GM18868 (cell line): ENCODE data around the gene PRDM4.
"Not testable (repeated sequence)": the region's sequence is repeated elsewhere in the genome, so short reads cannot be mapped to it uniquely, and the experiment has no call there.

ENCODE experiments used
- ATAC-seq: cut with Tn5 transposase; IDR thresholded peaks from one replicate; pipeline ENCODE4 v1.9.1; 2021; ENCODE audit warnings: mild to moderate bottlenecking, moderate library complexity; ENCODE audit not compliant: unreplicated experiment

The PRDM4 gene

DNA sequence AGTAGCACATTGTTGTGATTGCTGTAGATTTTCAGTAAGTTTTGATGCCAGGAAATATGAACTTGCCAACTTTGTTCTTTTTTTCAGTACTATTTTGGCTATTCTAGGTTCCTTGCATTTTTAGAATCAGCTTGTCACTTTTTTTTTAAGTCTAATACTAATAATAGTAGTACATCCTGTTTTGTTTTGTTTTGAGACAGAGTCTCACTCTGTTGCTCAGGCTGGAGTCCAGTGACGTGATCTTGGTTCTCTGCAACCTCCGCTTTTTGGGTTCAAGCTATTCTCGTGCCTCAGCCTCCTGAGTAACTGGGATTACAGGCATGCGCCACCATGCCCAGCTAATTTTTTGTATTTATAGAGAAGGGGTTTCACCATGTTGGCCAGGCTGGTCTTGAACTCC is 58.8 kb downstream of the PRDM4 start:
- ATAC-seq = no peak

DNA sequence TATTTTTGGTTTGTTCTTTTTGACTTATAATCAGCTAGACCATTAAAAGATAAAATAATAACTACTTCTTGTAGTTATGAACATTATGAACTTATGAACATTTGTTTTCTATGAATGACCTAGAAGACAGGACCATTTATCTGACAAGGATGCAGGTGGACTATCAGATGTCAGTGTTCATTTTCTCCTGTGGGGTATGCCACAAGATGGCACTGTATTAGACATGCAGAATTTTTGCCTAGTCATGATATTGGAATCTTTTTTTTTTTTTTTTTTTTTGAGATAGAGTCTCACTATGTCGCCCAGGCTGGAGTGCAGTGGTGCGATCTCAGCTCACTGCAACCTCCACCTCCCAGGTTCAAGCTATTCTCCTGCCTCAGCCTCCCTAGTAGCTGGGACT is 65.2 kb downstream of the PRDM4 start:
- not testable (repeated sequence) for ATAC-seq

DNA sequence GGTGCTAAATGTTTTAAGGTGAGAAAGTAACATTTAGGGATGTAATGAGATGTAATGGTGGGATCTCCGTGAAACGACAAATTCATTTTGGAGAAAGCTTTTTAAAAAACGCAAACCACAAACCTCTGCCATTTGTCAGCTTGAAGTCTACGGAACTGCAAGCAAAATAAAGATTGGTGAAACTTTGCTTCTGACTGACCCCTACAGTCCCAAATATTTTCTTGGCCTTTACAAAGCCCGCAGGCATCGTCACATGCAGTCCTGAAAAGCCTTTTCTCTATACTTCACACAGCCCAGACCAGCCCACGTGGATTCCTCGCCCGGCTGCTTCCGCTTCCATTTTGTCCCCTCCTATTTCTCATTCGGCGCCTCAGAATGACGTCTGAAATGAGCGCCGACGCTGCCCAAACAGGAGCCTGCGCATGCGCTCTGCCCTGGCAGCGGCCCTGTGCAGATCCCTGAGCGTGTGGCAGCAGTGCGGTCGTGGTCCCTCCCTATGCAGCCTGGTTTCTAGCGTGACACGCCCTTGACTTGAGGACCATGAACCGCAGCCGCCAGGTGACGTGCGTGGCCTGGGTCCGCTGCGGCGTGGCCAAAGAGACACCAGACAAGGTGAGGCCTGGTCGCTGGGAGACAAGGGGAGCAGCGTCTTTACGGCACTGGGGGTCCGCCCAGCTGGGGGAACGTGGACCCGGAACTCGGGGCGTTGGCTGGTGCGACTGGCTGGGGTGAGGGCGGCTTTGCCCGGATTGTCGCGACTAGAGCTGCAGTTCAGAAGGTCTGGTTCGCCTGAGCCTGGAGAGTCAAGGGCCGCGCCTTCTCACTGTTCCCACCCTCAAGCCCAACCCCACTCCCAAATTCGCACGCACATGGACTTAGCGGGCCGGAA is 75.3 kb downstream of the PRDM4 start, which contains the start of gene PWP1:
TSS of gene PWP1 (plus strand) at position 440 of the 889 bp plus-strand sequence. CDS start at position 541, 101 bp downstream.
- peak; percentile 89 for ATAC-seq

- no peak for ATAC-seq
Observed at GRCh38 chr12:107684990-107685359, 76.0 kb downstream of the PRDM4 start.

- no peak for ATAC-seq
Observed at GRCh38 chr12:107684029-107684795, 76.7 kb downstream of the PRDM4 start.
